ENCODE results near the gene SMG9. TPM values are rescaled to one million over a fixed set of nuclear protein-coding genes. Genes with fewer than 3 reads are reported as not detected.

The SMG9 gene
- total and polyA plus RNA-seq, 2 donors (not counting 1 experiment from before 2014, with no cell fraction given) = 6.0 to 6.1 TPM

DNA sequence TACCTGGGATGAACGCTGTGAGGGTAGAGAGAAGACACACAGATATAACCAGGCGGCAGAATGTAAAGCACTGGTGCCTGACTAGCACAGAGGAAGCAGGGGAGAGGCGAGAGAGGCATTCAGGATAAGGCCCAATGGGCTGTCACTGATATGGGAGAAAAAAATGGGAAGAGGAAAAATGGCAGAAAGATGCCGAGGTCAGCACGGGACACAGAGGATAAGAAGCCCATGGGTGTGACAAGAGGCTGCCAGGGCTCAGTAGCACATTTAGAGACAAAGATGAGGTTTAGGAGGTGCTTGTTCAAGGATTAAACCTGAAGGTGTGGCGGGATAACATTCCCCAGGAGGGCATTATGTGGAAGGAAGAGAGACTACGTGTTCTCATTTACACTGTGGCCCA is 5.6 kb downstream of the SMG9 start:
- no peaks in the 10 kb centered on the region for H3K9me3 ChIP-seq (ENCODE audit: control insufficient read depth, insufficient read depth, low read depth, low read length)
- H4K20me1 ChIP-seq (ENCODE audit: control insufficient read depth, extremely low read depth, insufficient read depth, low read length) = no peaks in the 10 kb centered on the region
- peaks cover 16% of the 10 kb centered on the region for H3K4me1 ChIP-seq (ENCODE audit: control insufficient read depth, extremely low read depth, insufficient read depth, low read length)
- H3K27me3 ChIP-seq (ENCODE audit: control insufficient read depth, insufficient read depth, low read length) = no peaks in the 10 kb centered on the region
- H3K4me2 ChIP-seq (ENCODE audit: extremely low read depth, insufficient read depth, low read length) = no peak overlapping the region
- peaks cover 26% of the 10 kb centered on the region for H3K36me3 ChIP-seq (ENCODE audit: control insufficient read depth, insufficient read depth, low read length)
- H3K79me2 ChIP-seq (ENCODE audit: control insufficient read depth, insufficient read depth, low read length) = peaks cover 23% of the 10 kb centered on the region
- no peak overlapping the region for H3K27ac ChIP-seq (ENCODE audit: insufficient read depth, low read length)
- no peak overlapping the region for H3K9ac ChIP-seq (ENCODE audit: insufficient read depth, low read length)
- TF ChIP-seq, protein P1, sequence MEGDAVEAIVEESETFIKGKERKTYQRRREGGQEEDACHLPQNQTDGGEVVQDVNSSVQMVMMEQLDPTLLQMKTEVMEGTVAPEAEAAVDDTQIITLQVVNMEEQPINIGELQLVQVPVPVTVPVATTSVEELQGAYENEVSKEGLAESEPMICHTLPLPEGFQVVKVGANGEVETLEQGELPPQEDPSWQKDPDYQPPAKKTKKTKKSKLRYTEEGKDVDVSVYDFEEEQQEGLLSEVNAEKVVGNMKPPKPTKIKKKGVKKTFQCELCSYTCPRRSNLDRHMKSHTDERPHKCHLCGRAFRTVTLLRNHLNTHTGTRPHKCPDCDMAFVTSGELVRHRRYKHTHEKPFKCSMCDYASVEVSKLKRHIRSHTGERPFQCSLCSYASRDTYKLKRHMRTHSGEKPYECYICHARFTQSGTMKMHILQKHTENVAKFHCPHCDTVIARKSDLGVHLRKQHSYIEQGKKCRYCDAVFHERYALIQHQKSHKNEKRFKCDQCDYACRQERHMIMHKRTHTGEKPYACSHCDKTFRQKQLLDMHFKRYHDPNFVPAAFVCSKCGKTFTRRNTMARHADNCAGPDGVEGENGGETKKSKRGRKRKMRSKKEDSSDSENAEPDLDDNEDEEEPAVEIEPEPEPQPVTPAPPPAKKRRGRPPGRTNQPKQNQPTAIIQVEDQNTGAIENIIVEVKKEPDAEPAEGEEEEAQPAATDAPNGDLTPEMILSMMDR (conservative IDR thresholded peaks at IDR 0.05 in 1 of 2, IDR thresholded peaks at IDR 0.05 in 1 of 2; ENCODE audit: low read depth in 1 of 2, low read length in 2 of 2) = no peak
- no peak for TF ChIP-seq EZH2 (IDR thresholded peaks at IDR 0.05; ENCODE audit: low read length, missing control alignments)
- H2AFZ ChIP-seq (ENCODE audit: low read length) = no peak overlapping the region
- no peak for DNase-seq (ENCODE audit: low read depth in 2 of 2)
- no peak overlapping the region for H3K4me3 ChIP-seq (replicated peaks in 1 of 4; ENCODE audit: control extremely low read depth in 1 of 4, insufficient read depth in 1 of 4, low read depth in 3 of 4, low read length in 4 of 4)

DNA sequence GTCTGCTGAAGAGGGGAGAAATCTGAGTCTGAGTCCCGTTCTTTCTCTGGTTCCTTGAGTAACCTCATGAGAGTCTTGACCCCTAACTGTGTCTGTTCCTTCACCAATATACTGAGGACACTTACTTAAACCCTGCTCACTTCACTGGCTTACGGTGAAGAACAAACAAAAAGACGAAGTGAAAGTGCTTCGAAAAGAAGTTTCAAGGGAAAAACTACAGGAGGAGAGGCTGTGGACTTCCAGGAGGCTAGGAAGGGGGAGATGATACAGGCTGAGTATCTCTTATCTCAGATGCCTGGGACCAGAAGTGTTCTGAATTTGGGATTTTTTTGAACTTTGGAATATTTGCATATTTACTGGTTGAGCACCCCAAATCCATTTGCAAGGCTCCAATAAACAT is 6.1 kb downstream of the SMG9 start:
- TF ChIP-seq, protein P1 (conservative IDR thresholded peaks at IDR 0.05 in 1 of 2, IDR thresholded peaks at IDR 0.05 in 1 of 2; ENCODE audit: low read depth in 1 of 2, low read length in 2 of 2) = no peak
- TF ChIP-seq EZH2 (IDR thresholded peaks at IDR 0.05; ENCODE audit: low read length, missing control alignments) = no peak
- no peaks in the 10 kb centered on the region for H4K20me1 ChIP-seq (ENCODE audit: control insufficient read depth, extremely low read depth, insufficient read depth, low read length)
- H3K79me2 ChIP-seq (ENCODE audit: control insufficient read depth, insufficient read depth, low read length) = peaks cover 18% of the 10 kb centered on the region
- DNase-seq (ENCODE audit: low read depth in 2 of 2) = no peak
- no peak overlapping the region for H3K9ac ChIP-seq (ENCODE audit: insufficient read depth, low read length)
- H3K4me2 ChIP-seq (ENCODE audit: extremely low read depth, insufficient read depth, low read length) = no peak overlapping the region
- no peaks in the 10 kb centered on the region for H3K27me3 ChIP-seq (ENCODE audit: control insufficient read depth, insufficient read depth, low read length)
- peaks cover 29% of the 10 kb centered on the region for H3K36me3 ChIP-seq (ENCODE audit: control insufficient read depth, insufficient read depth, low read length)
- H2AFZ ChIP-seq (ENCODE audit: low read length) = no peak overlapping the region
- no peak overlapping the region for H3K4me3 ChIP-seq (replicated peaks in 1 of 4; ENCODE audit: control extremely low read depth in 1 of 4, insufficient read depth in 1 of 4, low read depth in 3 of 4, low read length in 4 of 4)
- H3K4me1 ChIP-seq (ENCODE audit: control insufficient read depth, extremely low read depth, insufficient read depth, low read length) = peaks cover 14% of the 10 kb centered on the region
- no peak overlapping the region for H3K27ac ChIP-seq (ENCODE audit: insufficient read depth, low read length)
- H3K9me3 ChIP-seq (ENCODE audit: control insufficient read depth, insufficient read depth, low read depth, low read length) = no peaks in the 10 kb centered on the region

DNA sequence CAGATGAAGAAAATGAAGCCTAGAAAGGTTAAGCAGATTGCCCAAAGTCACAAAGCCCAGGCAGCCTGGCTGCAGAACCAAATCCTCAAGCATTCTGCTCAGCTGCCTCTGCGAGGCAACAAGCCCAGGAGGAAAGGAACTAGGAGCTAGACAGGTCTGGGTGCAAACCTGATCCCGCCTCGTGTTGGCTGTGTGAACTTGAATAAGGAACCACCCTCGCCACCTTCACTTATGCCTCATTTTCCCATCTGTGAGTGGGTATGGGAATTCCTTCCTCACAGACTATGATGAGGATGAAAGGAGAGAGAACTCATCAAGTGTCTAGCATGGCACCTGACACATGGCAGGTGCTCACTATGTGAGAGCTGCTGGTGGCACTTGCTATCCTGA is 6.6 kb downstream of the SMG9 start:
- DNase-seq (ENCODE audit: low read depth in 2 of 2) = no peak
- H3K27me3 ChIP-seq (ENCODE audit: control insufficient read depth, insufficient read depth, low read length) = no peaks in the 10 kb centered on the region
- H3K27ac ChIP-seq (ENCODE audit: insufficient read depth, low read length) = no peak overlapping the region
- no peak overlapping the region for H3K4me3 ChIP-seq (replicated peaks in 1 of 4; ENCODE audit: control extremely low read depth in 1 of 4, insufficient read depth in 1 of 4, low read depth in 3 of 4, low read length in 4 of 4)
- H3K9me3 ChIP-seq (ENCODE audit: control insufficient read depth, insufficient read depth, low read depth, low read length) = no peaks in the 10 kb centered on the region
- H3K36me3 ChIP-seq (ENCODE audit: control insufficient read depth, insufficient read depth, low read length) = peaks cover 30% of the 10 kb centered on the region
- no peak overlapping the region for H2AFZ ChIP-seq (ENCODE audit: low read length)
- peaks cover 15% of the 10 kb centered on the region for H3K79me2 ChIP-seq (ENCODE audit: control insufficient read depth, insufficient read depth, low read length)
- H3K4me1 ChIP-seq (ENCODE audit: control insufficient read depth, extremely low read depth, insufficient read depth, low read length) = peaks cover 11% of the 10 kb centered on the region
- TF ChIP-seq EZH2 (IDR thresholded peaks at IDR 0.05; ENCODE audit: low read length, missing control alignments) = no peak
- TF ChIP-seq, protein P1 (conservative IDR thresholded peaks at IDR 0.05 in 1 of 2, IDR thresholded peaks at IDR 0.05 in 1 of 2; ENCODE audit: low read depth in 1 of 2, low read length in 2 of 2) = no peak
- no peaks in the 10 kb centered on the region for H4K20me1 ChIP-seq (ENCODE audit: control insufficient read depth, extremely low read depth, insufficient read depth, low read length)
- no peak overlapping the region for H3K9ac ChIP-seq (ENCODE audit: insufficient read depth, low read length)
- H3K4me2 ChIP-seq (ENCODE audit: extremely low read depth, insufficient read depth, low read length) = no peak overlapping the region

Data from fibroblast of lung (primary cell).